ENCODE data around the gene FANCC.

Gene FANCC

GRCh38 chr9:95317119-95317892, at the start of gene FANCC:
FANCC (minus strand) TSS chr9:95317709; CDS start chr9:95249291, 68,418 bp downstream.
- DNase-seq (ENCODE audit: low read depth) = peak; percentile 87

GRCh38 chr9:95366731-95367325, 49.3 kb upstream of the FANCC start:
- DNase-seq (ENCODE audit: low read depth) = no peak

- no peak for DNase-seq (ENCODE audit: low read depth)
Measured at GRCh38 chr9:95365766-95366165, 48.3 kb upstream of the FANCC start.

GRCh38 chr9:95363051-95363841, 45.7 kb upstream of the FANCC start:
- DNase-seq (ENCODE audit: low read depth) = no peak

- DNase-seq (ENCODE audit: low read depth) = no peak
Measured at GRCh38 chr9:95360866-95361265, 43.4 kb upstream of the FANCC start.

GRCh38 chr9:95357316-95357715, 39.8 kb upstream of the FANCC start:
- DNase-seq (ENCODE audit: low read depth) = no peak

- DNase-seq (ENCODE audit: low read depth) = no peak
Measured at GRCh38 chr9:95355500-95355899, 38.0 kb upstream of the FANCC start.

GRCh38 chr9:95351051-95351450, 33.5 kb upstream of the FANCC start:
- no peak for DNase-seq (ENCODE audit: low read depth)

- DNase-seq (ENCODE audit: low read depth) = no peak
Measured at GRCh38 chr9:95350266-95350665, 32.8 kb upstream of the FANCC start.

GRCh38 chr9:95349091-95350038, 31.9 kb upstream of the FANCC start:
- no peak for DNase-seq (ENCODE audit: low read depth)

- DNase-seq (ENCODE audit: low read depth) = no peak
Measured at GRCh38 chr9:95346021-95346420, 28.5 kb upstream of the FANCC start.

- DNase-seq (ENCODE audit: low read depth) = no peak
Measured at GRCh38 chr9:95344735-95345325, 27.3 kb upstream of the FANCC start.

- DNase-seq (ENCODE audit: low read depth) = no peak
Measured at GRCh38 chr9:95343725-95344287, 26.3 kb upstream of the FANCC start.

GRCh38 chr9:95342571-95342970, 25.1 kb upstream of the FANCC start:
- DNase-seq (ENCODE audit: low read depth) = no peak

GRCh38 chr9:95341293-95341962, 23.9 kb upstream of the FANCC start:
- DNase-seq (ENCODE audit: low read depth) = no peak

- no peak for DNase-seq (ENCODE audit: low read depth)
Measured at GRCh38 chr9:95338243-95338642, 20.7 kb upstream of the FANCC start.

GRCh38 chr9:95336281-95336680, 18.8 kb upstream of the FANCC start:
- DNase-seq (ENCODE audit: low read depth) = no peak

- DNase-seq (ENCODE audit: low read depth) = no peak
Measured at GRCh38 chr9:95333426-95333825, 15.9 kb upstream of the FANCC start.

- no peak for DNase-seq (ENCODE audit: low read depth)
Measured at GRCh38 chr9:95332860-95333259, 15.4 kb upstream of the FANCC start.

GRCh38 chr9:95330720-95331404, 13.4 kb upstream of the FANCC start:
- no peak for DNase-seq (ENCODE audit: low read depth)

All from stimulated activated CD8-positive, alpha-beta memory T cell treated with anti-CD3 and anti-CD28 coated beads, Interleukin-4, amount 100 ng/mL, for 24 hours (primary cell).